Kidney capillary endothelial cell (primary cell): ENCODE results near the gene SAFB.
"Not testable (repeated sequence)": the region's sequence is repeated elsewhere in the genome, so short reads cannot be mapped to it uniquely, and the experiment has no call there.

ENCODE experiments used
- DNase-seq: peaks from one replicate; pipeline ENCODE4 v3.0.0-alpha.2; 2018; ENCODE audit warnings: low spot score

The SAFB gene

DNA sequence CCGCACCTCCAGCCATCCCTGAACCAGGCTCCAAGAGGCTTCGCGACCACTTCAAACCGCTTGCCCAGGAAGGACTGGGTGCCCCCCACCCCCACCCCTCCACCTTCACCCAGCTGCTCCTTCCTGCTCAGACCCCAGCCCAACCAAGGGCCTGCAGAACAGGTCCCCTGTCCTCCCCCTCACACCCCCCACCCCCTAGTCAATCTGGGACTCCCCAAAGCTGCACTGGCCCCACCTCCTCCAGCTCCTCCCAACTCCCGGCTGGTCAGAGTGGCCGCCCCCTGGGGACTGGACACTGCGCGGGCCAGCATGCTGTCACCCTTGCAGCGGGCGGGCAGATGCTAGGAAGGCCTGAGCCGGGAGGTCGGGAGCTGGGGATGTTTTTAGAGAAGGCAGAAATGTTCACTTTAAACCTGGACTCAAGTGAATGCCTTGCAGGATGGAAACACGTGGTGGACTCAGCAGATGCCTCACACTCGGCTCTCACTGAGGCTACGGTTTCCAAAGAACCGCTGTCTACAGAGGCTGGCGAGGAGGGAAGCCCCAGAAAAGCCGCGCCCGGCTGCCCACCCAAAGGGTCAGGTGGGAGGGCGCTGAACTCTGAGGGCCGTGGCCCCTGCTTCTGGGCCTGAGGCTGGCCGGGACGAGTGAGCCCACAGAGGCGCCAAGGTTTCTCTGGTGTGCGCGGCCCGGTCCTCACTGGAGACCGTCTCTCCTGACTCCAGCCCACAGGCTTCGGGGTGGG is 75.2 kb downstream of the SAFB start:
- DNase-seq, result no peak

DNA sequence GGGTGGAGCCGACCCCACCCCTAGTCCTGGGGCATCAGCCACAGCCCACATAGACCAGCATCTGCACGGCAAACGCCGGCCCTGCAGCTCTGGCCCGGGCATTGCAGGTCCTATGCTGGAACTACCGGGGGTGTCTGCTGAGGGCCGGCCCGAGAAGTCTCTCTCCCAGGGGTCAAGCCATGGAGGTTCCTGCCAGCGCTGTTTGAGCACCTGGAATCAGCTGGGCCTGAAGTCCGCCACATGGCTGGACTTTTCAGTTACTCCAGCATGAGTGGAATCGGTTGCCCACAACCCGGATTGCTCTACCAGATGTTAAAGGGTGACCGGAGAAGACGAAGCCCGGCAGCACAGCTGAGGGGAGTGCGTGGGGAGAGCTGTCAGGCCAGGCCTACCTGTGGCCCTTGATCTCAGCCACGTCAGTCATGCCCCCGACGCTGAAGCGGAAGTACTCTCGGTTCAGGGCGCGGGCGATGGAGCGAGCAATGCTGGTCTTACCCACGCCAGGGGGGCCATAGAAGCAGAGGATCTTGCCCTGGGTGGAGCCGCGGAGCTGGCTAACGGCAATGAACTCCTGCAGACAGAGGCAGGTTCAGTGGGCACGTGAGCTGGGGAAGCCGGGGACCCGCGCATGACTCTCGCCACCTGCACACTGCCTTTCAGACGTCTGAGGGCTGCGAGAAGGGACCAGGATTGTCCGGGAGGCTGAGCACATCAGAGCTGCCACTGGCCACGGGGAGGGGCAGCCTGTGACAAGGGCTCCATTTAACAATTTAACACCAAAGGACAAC is 75.9 kb downstream of the SAFB start:
- DNase-seq, result no peak

DNA sequence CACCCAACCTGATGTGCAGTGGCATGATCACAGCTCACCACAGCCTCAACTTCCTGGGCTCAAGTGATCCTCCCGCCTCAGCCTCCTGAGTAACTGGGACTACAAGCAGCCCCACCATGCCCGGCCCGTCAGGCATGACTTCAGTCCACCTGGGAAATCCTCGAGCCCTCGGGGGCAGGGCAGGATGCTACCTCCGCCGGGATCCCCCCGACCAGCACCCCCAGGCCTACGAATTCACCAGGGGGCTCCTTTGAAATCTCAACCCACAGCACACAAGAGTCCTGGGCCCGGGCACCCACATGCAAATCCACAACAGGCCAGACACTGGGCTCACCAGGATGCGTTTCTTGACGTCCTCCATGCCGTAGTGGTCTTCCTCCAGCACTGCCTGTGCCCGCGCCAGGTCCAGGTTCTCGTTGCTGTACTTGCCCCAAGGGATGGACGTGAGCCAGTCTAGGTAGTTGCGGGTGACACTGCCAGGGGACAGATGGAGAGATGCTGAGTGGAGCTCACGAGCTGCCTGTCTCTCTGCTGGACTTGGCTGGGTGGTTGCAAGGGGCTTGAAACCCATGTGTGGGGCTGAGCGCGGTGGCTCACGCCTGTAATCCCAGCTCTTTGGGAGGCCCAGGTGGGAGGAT is 77.7 kb downstream of the SAFB start:
- DNase-seq, result no peak

DNA sequence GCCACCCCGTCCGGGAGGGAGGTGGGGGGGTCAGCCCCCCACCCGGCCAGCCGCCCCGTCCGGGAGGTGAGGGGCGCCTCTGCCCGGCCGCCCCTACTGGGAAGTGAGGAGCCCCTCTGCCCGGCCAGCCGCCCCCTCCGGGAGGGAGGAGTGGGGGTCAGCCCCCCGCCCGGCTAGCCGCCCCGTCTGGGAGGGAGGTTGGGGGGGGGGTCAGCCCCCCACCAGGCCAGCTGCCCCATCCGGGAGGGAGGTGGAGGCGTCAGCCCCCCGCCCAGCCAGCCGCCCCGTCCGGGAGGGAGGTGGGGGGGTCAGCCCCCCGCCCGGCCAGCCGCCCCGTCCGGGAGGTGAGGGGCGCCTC is 79.1 kb downstream of the SAFB start:
- DNase-seq, result not testable (repeated sequence)

DNA sequence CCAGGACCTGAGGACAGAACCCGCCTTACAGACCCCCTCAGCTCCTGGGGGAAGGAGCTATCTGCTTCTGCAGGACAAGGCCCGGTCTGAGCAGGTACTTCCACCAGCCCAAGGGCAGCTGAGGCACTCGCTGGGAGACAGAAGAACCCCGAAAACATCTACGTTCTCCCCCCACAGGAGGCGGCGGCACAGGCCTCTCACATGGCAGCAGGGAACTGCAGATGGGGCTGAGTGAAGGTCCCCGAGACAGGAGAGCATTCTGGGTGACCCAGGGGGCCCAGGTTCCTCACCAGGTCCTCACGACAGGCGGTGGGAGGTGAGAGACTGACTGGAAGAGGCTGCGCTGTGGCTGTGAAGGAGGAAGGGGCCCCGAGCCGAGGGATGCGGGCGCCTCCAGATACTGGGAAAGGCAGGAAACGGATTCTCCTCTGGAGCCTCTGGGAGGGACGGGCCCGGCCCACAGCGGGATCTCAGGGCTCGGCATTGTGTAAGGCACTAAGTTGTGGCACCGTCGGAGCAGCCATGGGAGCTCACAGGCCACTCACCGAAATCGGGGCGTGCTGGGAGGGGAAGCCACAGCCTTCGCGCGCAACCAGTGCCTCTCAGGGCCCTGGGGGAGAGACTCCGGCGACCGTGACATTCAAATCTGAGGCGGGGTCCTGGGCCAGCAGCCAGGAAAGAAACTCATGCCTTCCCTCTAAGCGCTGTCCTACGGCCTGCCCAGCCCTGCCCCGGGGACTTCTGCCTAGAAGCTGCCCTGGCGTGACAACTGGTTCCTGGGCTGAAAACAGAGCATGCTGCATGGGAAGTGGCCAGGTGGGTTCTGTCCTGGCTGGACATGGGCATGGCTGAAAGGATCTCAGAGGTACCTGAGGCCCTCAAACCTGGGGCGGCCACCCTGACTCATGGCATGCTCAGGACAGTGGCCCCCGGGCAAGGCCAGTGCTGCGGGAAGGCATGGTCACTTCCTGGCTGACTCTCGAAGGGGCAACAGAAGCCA is 81.2 kb downstream of the SAFB start:
- no peak for DNase-seq

DNA sequence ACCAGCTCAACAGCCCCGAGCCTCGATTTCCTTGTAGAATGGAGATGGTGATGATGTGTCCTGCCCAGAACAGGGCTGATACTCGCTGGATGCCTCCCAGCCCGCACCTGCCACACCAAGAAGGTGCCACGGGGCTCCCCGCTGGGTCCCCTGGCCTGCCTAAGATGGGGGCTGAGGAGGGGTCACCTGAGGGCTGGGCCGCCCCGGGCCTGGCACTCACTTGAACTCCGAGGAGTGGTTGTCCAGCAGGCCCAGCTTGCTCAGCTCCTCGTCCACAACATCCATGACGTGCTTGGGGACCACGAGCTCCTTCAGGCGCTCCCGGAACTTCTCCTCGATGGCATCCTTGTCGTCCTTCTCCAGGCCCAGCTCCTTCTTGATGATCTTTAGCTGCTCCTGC is 82.7 kb downstream of the SAFB start:
- DNase-seq, result no peak

DNA sequence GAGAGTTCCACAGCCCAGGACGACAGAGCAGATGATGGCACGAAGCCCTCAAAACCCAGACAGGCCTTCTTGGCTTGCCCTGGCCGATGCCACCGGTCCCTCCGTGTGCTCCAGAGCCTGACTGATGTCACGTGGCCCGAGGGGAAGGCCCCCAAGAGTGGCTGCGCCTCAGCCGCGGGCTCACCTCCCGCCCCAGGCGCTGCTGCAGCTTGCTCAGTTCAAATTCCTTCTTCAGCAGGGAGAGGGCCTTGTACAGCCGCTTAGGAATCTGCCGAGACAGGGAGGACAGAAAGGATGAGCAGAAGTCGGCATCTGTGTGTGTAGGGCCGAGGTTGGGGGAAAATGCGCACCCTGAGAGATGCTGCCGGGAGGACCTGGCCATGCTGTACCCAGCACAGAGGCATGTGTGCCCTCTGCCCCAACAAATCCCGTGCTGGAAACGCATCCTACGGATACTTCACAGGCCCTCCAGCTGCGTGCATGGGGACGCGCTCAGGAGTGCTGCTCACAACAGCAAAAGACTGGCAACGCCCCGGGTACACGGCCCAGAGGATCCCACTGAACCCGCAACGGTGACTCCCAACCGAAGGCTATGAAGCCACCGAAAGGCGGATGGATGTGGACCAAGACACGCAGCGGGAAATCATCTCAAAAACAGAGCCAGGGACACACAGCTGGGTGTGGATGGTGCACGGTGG is 84.1 kb downstream of the SAFB start:
- no peak for DNase-seq

DNA sequence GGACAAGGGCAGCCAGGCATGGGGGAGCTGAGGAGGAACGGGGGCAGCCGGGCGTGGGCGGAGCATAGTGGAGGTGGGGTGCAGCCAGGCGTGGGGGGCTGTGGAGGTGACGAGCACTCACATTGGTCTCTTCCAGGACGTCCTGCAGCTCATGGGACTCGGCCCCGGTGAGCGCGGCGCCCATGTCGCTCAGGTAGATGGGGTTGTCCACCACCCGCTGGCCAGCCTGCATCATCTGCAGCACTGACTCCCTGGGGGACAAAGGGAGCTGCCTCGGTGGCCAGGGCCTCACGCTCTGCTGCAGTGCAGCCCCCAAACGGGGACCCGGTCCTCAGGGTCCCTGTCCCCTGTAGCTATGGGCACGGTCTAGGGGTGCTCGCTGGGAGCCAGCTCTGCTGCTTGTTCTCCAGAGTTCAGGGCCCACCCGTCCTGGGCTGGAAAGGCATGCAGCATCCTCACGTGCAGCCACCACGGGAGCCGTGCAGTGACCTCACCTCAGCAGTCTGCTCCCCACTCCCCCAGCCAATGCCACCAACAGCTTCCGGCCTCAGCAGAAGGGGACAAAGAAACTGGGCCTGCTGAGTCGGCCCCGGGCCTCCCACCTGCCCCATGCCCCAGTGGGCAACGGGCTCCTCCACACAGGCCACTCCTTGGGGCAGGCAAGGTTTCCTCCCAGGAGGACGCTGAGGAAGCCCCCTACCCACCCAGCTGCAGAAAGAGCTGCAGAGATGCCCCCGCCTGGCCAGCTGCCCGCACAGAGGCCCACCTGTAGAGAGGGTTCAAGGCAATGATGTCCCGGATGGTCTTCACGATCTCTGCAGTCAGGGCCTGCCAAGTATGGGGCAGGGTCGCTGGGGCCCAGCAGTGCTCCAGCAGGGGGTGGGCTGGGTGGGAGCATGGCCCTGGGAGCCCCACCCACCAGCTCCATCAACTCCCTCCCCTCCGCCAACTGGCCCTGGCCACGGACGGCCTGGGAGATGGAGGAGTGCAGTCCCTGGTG is 85.0 kb downstream of the SAFB start:
- DNase-seq, result no peak

DNA sequence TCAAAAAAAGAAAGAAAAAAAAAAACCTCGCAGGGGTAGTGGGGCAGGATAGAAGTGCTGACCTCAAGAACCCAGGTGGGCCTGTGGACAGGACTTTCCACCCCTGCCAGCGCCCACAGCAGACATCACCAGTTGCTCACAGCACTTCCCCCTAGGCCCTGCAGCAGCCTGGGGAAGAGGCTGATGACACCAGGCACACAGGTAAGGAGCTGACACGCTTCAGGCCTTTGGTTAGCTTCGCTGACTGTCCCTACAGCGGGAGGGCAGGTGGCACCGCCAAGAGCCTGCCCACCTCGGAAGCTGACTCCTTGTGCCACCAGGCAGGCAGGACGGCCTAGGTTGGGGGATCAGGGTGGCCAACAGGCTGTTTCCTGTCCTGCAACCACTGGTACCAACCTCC is 88.1 kb downstream of the SAFB start:
- DNase-seq, result no peak

DNA sequence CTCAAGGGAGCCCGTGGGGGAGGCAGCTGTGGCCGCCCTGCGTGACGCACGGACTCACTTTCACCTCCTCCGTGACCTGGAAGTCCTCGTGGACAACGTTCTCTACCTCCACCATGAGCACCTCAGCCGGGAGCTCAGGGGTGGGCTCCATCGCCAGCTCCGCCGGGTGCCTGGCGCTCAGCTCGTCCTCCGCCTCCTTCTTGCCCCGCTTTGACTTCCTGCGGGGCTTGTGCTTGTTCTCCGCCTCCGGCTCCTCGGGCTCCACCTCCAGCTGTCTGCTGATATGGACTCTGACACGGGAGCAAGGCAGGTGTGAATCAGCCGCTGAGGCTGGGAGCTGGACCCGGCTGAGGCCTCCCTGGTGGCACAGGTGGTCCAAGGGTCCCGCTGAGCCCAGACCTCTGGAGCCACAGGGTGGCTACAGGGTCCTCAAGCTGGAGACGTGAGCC is 88.9 kb downstream of the SAFB start:
- DNase-seq, result no peak

DNA sequence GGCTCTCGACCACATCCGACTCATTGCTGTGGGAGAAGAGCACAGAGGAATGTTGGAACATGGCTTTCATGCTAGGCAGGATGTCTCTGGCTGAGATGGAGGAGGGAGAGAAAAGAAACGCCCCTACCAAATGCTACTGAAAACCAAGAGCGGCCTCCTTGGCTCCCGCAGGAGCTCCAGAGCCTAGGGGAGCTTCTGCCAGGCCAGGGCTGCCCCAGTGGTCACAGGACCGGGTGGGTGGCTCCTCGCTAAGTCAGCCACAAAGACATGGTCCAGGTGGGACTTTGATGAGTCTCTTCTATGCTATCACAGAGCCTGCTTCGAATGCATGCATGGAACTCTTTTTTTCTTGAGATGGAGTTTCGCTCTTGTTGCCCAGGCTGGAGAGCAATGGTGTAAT is 90.3 kb downstream of the SAFB start:
- DNase-seq, result no peak

DNA sequence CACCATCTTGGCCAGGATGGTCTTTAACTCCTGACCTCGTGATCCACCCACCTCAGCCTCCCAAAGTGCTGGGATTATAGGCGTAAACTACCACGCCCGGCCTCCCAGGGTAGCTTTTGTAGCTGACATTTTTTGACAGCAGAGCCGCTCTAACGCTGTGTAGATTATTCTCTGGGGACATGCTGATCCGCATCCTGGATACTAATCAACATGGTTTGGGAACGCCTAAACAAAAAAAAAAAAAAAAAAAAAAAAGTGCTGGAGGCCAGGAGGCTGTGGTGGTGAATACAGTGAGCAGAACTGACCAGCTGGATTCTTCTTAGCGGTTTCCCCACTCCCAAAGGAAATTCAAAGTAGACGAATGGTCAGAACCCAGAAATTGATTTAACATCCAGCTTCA is 91.9 kb downstream of the SAFB start:
- no peak for DNase-seq

DNA sequence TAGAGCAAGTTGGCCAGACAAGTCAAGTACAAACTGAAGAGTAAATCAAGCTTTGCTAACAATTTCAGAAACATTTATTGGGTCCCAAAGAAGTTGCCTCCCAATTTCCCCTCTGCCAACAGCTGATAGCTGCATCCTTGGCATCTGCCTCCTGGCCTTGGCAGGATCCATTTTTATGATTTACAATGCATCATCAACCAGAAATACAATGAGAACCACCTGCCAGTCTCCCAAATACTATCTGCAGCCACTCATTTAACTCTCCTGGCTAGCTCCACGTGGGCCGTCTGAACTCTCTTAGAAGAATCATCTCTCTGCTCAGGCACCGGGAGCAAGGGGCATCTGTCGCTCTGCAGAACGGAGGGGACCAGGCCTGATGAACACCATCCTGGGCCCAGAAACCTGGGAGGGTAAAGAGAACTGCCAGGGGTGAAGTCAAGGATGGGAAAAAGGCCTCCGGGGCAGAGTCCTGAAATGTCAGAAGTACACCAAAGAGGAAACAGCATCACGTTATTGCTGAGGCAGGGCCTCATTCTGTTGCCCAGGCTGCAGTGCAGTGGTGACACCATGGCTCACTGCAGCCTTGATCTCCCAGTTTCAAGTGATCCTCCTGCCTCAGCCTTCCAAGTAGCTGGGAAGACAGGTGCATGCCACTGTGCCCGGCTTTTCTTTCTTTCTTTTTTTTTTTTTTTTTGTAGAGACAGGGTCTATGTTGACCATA is 94.5 kb downstream of the SAFB start:
- no peak for DNase-seq
